Endothelial cell of umbilical vein (primary cell): Measurements from ENCODE around the gene ZNF662. TPM values are rescaled to one million over a fixed set of nuclear protein-coding genes. Genes with fewer than 3 reads are reported as not detected.

Experiments used
- BruUV-seq: library from RNA; stranded (reverse); fragments of 400-500 nt; replicated peaks from 2 replicates; lab custom pipeline; 2021; lab: Mats Ljungman, UMichigan
- CTCF ChIA-PET: fragments of 300-600, 350-600 bp; sonication (Branson Sonifier 250); formaldehyde crosslinking; loops from one replicate; lab custom pipeline; 2021; ENCODE audit warnings: antibody characterized with exemption, inconsistent platforms; lab: Charles Lee
- POLR2A ChIA-PET: fragments of 300-600, 350-600 bp; sonication (Branson Sonifier 250); formaldehyde crosslinking; loops from one replicate; lab custom pipeline; 2021; ENCODE audit warnings: antibody characterized with exemption, inconsistent platforms; lab: Charles Lee
- DNase-seq: peaks from one replicate; pipeline ENCODE4 v3.0.0-alpha.2; 2011; ENCODE audit warnings: low read depth, low spot score
- FAIRE-seq: peaks from 2 replicates; lab custom pipeline; 2011; peaks lifted over from hg19 to GRCh38; lab: Jason Lieb, UNC
- H2AFZ ChIP-seq: 2 replicates; pipeline ENCODE4 v1.6.0; 2012; ENCODE audit warnings: low read depth, low read length, control low read depth, inconsistent platforms
- H3K27ac ChIP-seq: 2 replicates; pipeline ENCODE4 v1.5.1; 2011; ENCODE audit warnings: low read depth, mild to moderate bottlenecking, control low read depth, low read length, moderate library complexity; ENCODE audit not compliant: insufficient read depth
- H3K27me3 ChIP-seq, 2 experiments: 2 replicates each; pipeline versions ENCODE4 v1.6.0 to v1.6.1; 2011; ENCODE audit warnings: low read length in 2 of 2, mixed read lengths in 1 of 2; ENCODE audit not compliant: control insufficient read depth in 2 of 2, insufficient read depth in 2 of 2
- H3K36me3 ChIP-seq, 2 experiments: 2 replicates in 1 of 2; 3 replicates in 1 of 2; pipeline ENCODE4 v1.5.1; 2011; ENCODE audit warnings: low read length in 2 of 2, mild to moderate bottlenecking in 1 of 2, moderate library complexity in 1 of 2; ENCODE audit not compliant: control insufficient read depth in 2 of 2, insufficient read depth in 2 of 2; ENCODE audit errors: extremely low read depth in 1 of 2
- H3K4me1 ChIP-seq: 3 replicates; pipeline ENCODE4 v1.5.1; 2011; ENCODE audit warnings: mild to moderate bottlenecking, low read length; ENCODE audit not compliant: control insufficient read depth, insufficient read depth; ENCODE audit errors: extremely low read depth
- H3K4me2 ChIP-seq: 2 replicates; pipeline ENCODE4 v1.6.1; 2011; ENCODE audit warnings: low read length, control low read depth, mixed read lengths; ENCODE audit not compliant: insufficient read depth
- H3K4me3 ChIP-seq, 3 experiments: fragments of 200-600 bp in 1 of 3; sonication (generic), shearing (Covaris generic) in 1 of 3; replicated peaks in 1 of 3; 2 replicates each; pipeline ENCODE4 v1.5.1; 2011 to 2016; ENCODE audit warnings: control low read depth in 3 of 3, low read length in 3 of 3, mild to moderate bottlenecking in 2 of 3, inconsistent platforms in 1 of 3, low read depth in 1 of 3, moderate library complexity in 1 of 3; ENCODE audit not compliant: insufficient read depth in 1 of 3
- H3K79me2 ChIP-seq: 2 replicates; pipeline ENCODE4 v1.6.0; 2012; ENCODE audit warnings: low read length, inconsistent platforms; ENCODE audit not compliant: control insufficient read depth, insufficient read depth
- H3K9ac ChIP-seq: replicated peaks from 2 replicates; pipeline ENCODE3; 2011; ENCODE audit warnings: low read length, control low read depth; ENCODE audit not compliant: insufficient read depth; ENCODE audit errors: extremely low read depth
- H3K9me1 ChIP-seq: replicated peaks from 3 replicates; pipeline ENCODE4 v1.6.0; 2011; ENCODE audit warnings: mild to moderate bottlenecking, low read length; ENCODE audit not compliant: control insufficient read depth, insufficient read depth; ENCODE audit errors: extremely low read depth
- H3K9me3 ChIP-seq: replicated peaks from 2 replicates; pipeline ENCODE4 v1.5.1; 2012; ENCODE audit warnings: low read length, inconsistent platforms; ENCODE audit not compliant: control insufficient read depth, insufficient read depth
- H4K20me1 ChIP-seq: replicated peaks from 2 replicates; pipeline ENCODE3; 2011; ENCODE audit warnings: mild to moderate bottlenecking, low read length; ENCODE audit not compliant: control insufficient read depth, insufficient read depth; ENCODE audit errors: extremely low read depth
- CTCF ChIP-seq, 2 donors: IDR thresholded peaks; 1 replicate in 1 of 2; 2 replicates in 1 of 2; pipeline ENCODE4 v1.5.1; 2011; ENCODE audit warnings: low read length in 2 of 2, mild to moderate bottlenecking in 2 of 2, moderate library complexity in 2 of 2, control low read depth in 1 of 2, inconsistent platforms in 1 of 2, low read depth in 1 of 2; ENCODE audit not compliant: insufficient read depth in 1 of 2; ENCODE audit errors: extremely low read depth in 1 of 2
- EZH2 ChIP-seq: IDR thresholded peaks from 2 replicates; pipeline ENCODE4 v1.6.1; 2012; ENCODE audit warnings: borderline replicate concordance, low read depth, mild to moderate bottlenecking, moderate library complexity, low read length, inconsistent platforms; ENCODE audit not compliant: severe bottlenecking
- FOS ChIP-seq: IDR thresholded peaks from 2 replicates; pipeline ENCODE4 v1.6.1; 2011; ENCODE audit warnings: mild to moderate bottlenecking, low read length, moderate library complexity, borderline replicate concordance; ENCODE audit not compliant: insufficient read depth
- GATA2 ChIP-seq: IDR thresholded peaks from 2 replicates; pipeline ENCODE4 v1.7.0; 2011; ENCODE audit warnings: low read depth, mild to moderate bottlenecking, moderate library complexity, mixed read lengths, low read length; ENCODE audit not compliant: insufficient read length, insufficient read depth
- JUN ChIP-seq: IDR thresholded peaks from 2 replicates; pipeline ENCODE4 v1.6.1; 2011; ENCODE audit warnings: borderline replicate concordance, low read depth; ENCODE audit not compliant: insufficient read length, insufficient read depth
- MAX ChIP-seq: IDR thresholded peaks from 2 replicates; pipeline ENCODE4 v1.6.1; 2011; ENCODE audit not compliant: insufficient read depth, insufficient read length
- MYC ChIP-seq: IDR thresholded peaks from one replicate; pipeline ENCODE4 v1.6.1; 2011; ENCODE audit warnings: mild to moderate bottlenecking, low read depth, low read length
- POLR2A ChIP-seq: IDR thresholded peaks from 2 replicates; pipeline ENCODE4 v1.6.1; 2012; ENCODE audit warnings: low read depth, mild to moderate bottlenecking, control low read depth, low read length
- POLR2AphosphoS5 ChIP-seq: IDR thresholded peaks from 2 replicates; pipeline ENCODE4 v1.6.1; 2012; ENCODE audit warnings: low read depth, mild to moderate bottlenecking, control low read depth, low read length, moderate library complexity; ENCODE audit not compliant: insufficient read depth
- dilution Hi-C: fragments of 300-500 bp; cut with MboI; formaldehyde crosslinking; loops from one replicate; pipeline ENCODE4 v1.15.0; 2019; ENCODE audit warnings: low sequenced_read_pairs; ENCODE audit not compliant: extremely low pct_ligation_motif_present
- intact Hi-C: fragments of 100-400 bp; cut with micrococcal nuclease; formaldehyde crosslinking; loops from one replicate; pipeline ENCODE4 v1.10.0; 2022
- polyA plus RNA-seq, 4 experiments: library from polyadenylated mRNA; depleted of rRNA in 3 of 4; stranded (reverse) in 3 of 4; unstranded in 1 of 4; fragments of >200 nt; gene quantifications; 2 replicates each; pipeline versions ENCODE4 v1.2.1 to v1.2.3, GENCODE V29; 2011 to 2012; ENCODE audit warnings: missing spikeins in 1 of 4
- total RNA-seq: library from RNA; stranded (reverse); gene quantifications from 2 replicates; pipeline ENCODE4 v1.2.3, GENCODE V29; 2021

ZNF662 gene
- total and polyA plus RNA-seq, 2 donors (not counting 3 experiments of a cell fraction or from before 2014, with no cell fraction given) = 0.84 to 4.3 TPM

- dilution Hi-C loops = no loop called here
- H3K27ac ChIP-seq = no peak overlapping the region
- peaks cover under 1 to 2% of the 10 kb centered on the region in 2 experiments for H3K27me3 ChIP-seq
- H3K9ac ChIP-seq = no peak overlapping the region
- no peaks in the 10 kb centered on the region for H3K36me3 ChIP-seq
- BruUV-seq = no TSS peak
- H2AFZ ChIP-seq = no peak overlapping the region
- intact Hi-C loops = no loop called here
- FAIRE-seq = no peak
- no peak for DNase-seq
- H4K20me1 ChIP-seq = no peaks in the 10 kb centered on the region
- H3K4me3 ChIP-seq = no peak overlapping the region
- no peaks in the 10 kb centered on the region for H3K79me2 ChIP-seq
- H3K4me2 ChIP-seq = no peak overlapping the region
- H3K9me1 ChIP-seq = no peaks in the 10 kb centered on the region
- POLR2A ChIA-PET = no interaction called here
- no peaks in the 10 kb centered on the region for H3K4me1 ChIP-seq
- no peak for TF ChIP-seq POLR2A
- no peak for TF ChIP-seq EZH2
- no peak for TF ChIP-seq MYC
- TF ChIP-seq CTCF (IDR thresholded peaks at IDR 0.05; ENCODE audit: extremely low read depth in 1 of 2, insufficient read depth in 1 of 2, low read depth in 1 of 2, low read length in 2 of 2) = no peak
- TF ChIP-seq POLR2AphosphoS5 = no peak
- TF ChIP-seq MAX = no peak
- no peak for TF ChIP-seq JUN
- no peak for TF ChIP-seq GATA2
- no peak for TF ChIP-seq FOS
- CTCF ChIA-PET = no interaction called here
- no peaks in the 10 kb centered on the region for H3K9me3 ChIP-seq
Measured at GRCh38 chr3:42867138-42867537, 38.8 kb upstream of the ZNF662 start.
